ENCODE data around the gene ARID1A.
"Not testable (repeated sequence)": the region's sequence is repeated elsewhere in the genome, so short reads cannot be mapped to it uniquely, and the experiment has no call there.

Gene ARID1A

GRCh38 chr1:26701266-26701994, 5.6 kb downstream of the ARID1A start:
- no peak for TF ChIP-seq CTCF (IDR thresholded peaks at IDR 0.05; ENCODE audit: extremely low read depth, missing control alignments)
- DNase-seq (ENCODE audit: low spot score), result no peak

- no peak for DNase-seq (ENCODE audit: low spot score)
- no peak for TF ChIP-seq CTCF (IDR thresholded peaks at IDR 0.05; ENCODE audit: extremely low read depth, missing control alignments)
Measured at GRCh38 chr1:26701995-26702679, 6.3 kb downstream of the ARID1A start.

DNA sequence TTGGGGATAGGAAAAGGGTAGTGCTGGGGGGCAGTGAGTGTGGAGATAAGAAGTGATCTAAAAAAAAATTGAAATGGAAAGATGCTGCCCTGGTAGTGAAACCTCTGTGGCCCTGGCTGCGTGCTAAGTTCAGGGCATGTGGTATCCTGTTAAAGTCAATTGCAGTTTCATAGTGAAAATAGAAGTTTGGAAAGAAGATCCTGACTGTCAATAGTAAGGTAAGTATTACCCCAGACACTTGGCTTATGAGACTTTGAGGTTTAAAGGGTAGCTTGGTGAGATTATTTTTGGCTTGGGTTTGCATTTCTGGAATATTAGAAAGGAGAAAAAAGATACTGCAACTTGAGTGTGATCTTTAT, 6.8 kb downstream of the ARID1A start:
- no peak for TF ChIP-seq CTCF (IDR thresholded peaks at IDR 0.05; ENCODE audit: extremely low read depth, missing control alignments)
- DNase-seq (ENCODE audit: low spot score), result no peak

DNA sequence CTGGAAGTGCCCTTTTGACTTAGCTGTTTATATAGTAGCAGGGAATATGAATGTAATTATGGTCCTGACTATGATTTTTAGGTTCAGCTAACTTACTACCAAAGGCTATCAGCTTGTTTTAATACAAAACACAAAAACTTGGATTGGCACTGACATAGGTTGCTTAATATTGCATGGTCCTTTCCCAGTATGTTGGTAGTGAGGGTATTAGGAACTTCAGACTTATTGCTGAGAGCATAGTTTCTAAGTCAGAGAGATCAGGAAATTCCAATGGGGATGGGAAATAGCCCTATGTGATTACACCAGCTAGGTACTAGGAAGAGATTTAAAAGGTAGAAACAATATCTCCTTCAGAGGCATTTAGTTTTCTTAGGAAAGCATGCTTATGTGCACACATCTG, 7.7 kb downstream of the ARID1A start:
- DNase-seq (ENCODE audit: low spot score), result no peak
- no peak for TF ChIP-seq CTCF (IDR thresholded peaks at IDR 0.05; ENCODE audit: extremely low read depth, missing control alignments)

- no peak for DNase-seq (ENCODE audit: low spot score)
- TF ChIP-seq CTCF (IDR thresholded peaks at IDR 0.05; ENCODE audit: extremely low read depth, missing control alignments), result no peak
Measured at GRCh38 chr1:26704629-26705028, 8.8 kb downstream of the ARID1A start.

DNA sequence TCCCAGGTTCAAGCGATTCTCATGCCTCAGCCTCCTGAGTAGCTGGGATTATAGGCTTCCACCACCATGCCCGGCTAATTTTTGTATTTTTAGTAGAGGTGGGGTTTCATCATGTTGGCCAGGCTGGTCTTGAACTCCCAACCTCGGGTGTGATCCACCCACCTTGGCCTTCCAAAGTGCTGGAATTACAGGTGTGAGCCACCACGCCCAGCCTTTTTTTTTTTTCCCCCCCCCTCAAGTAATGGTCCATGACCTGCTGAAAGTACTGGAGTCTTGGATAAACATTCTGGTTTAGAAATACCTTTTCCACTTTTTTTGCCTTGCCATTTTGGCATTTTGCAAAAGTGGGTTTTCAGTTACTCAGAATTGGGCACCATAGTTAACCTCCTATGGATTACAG, 9.4 kb downstream of the ARID1A start:
- DNase-seq (ENCODE audit: low spot score), result not testable (repeated sequence)

- no peak for TF ChIP-seq CTCF (IDR thresholded peaks at IDR 0.05; ENCODE audit: extremely low read depth, missing control alignments)
- DNase-seq (ENCODE audit: low spot score), result no peak
Measured at GRCh38 chr1:26705788-26706311, 10.0 kb downstream of the ARID1A start.
